Smooth muscle cell (in vitro differentiated cells): ENCODE results near the gene CELF2. TPM values are rescaled to one million over a fixed set of nuclear protein-coding genes. Genes with fewer than 3 reads are reported as not detected.

ENCODE experiments used
- DNase-seq: peaks from one replicate; lab custom pipeline; 2025; ENCODE audit not compliant: unreplicated experiment; lab: John Stamatoyannopoulos, UW
- H2AFZ ChIP-seq: fragments of 200-600 bp; sonication (generic); 2 replicates; pipeline ENCODE4 v1.6.0; 2016; ENCODE audit warnings: antibody characterized with exemption, low read depth, mild to moderate bottlenecking
- H3F3A ChIP-seq: fragments of 200-600 bp; sonication (generic); 2 replicates; pipeline ENCODE4 v1.6.0; 2017; ENCODE audit warnings: antibody characterized with exemption, low read depth
- H3K27ac ChIP-seq: fragments of 200-600 bp; sonication (generic); 2 replicates; pipeline ENCODE4 v1.5.1; 2016; ENCODE audit warnings: low read depth, mild to moderate bottlenecking
- H3K27me3 ChIP-seq: fragments of 200-600 bp; sonication (generic); 2 replicates; pipeline ENCODE4 v1.6.1; 2016; ENCODE audit warnings: low read depth, mild to moderate bottlenecking
- H3K36me3 ChIP-seq: fragments of 200-600 bp; sonication (generic); 2 replicates; pipeline ENCODE4 v1.5.1; 2016; ENCODE audit warnings: low read depth
- H3K4me1 ChIP-seq: fragments of 200-600 bp; sonication (generic); 2 replicates; pipeline ENCODE4 v1.5.1; 2016; ENCODE audit warnings: low read depth
- H3K4me2 ChIP-seq: fragments of 200-600 bp; sonication (generic); 2 replicates; pipeline ENCODE4 v1.6.0; 2016; ENCODE audit warnings: mild to moderate bottlenecking
- H3K4me3 ChIP-seq: fragments of 200-600 bp; sonication (generic); 2 replicates; pipeline ENCODE4 v1.5.1; 2016; ENCODE audit warnings: mild to moderate bottlenecking
- H3K79me2 ChIP-seq: fragments of 200-600 bp; sonication (generic); 2 replicates; pipeline ENCODE4 v1.6.0; 2016; ENCODE audit warnings: low read depth, mild to moderate bottlenecking
- H3K9ac ChIP-seq: fragments of 200-600 bp; sonication (generic); 2 replicates; pipeline ENCODE4 v1.6.0; 2016; ENCODE audit warnings: low read depth
- H3K9me3 ChIP-seq: fragments of 200-600 bp; sonication (generic); replicated peaks from 2 replicates; pipeline ENCODE4 v1.5.1; 2016; ENCODE audit warnings: low read depth
- H4K20me1 ChIP-seq: fragments of 200-600 bp; sonication (generic); 2 replicates; pipeline ENCODE4 v1.6.0; 2016; ENCODE audit warnings: low read depth
- WGBS: methylation state at CpG from one replicate; pipeline ENCODE4 v1.1.7; 2016; ENCODE audit warnings: low lambda C conversion rate; 5-methylcytosine and 5-hydroxymethylcytosine counted together
- polyA plus RNA-seq: library from polyadenylated mRNA; unstranded; fragments of >200 nt; fragmentation: Nextera tagmentation; extraction: Ambion mirVana; gene quantifications from 2 replicates; pipeline ENCODE4 v1.2.1, GENCODE V29; 2016
- total RNA-seq: library from RNA; depleted of rRNA; stranded (reverse); fragments of >200 nt; gene quantifications from 2 replicates; pipeline ENCODE4 v1.2.3, GENCODE V29; 2014
- TF ChIP-seq, protein P1 (sequence below): fragments of 200-600 bp; sonication (generic); IDR thresholded peaks from 2 replicates; pipeline ENCODE4 v1.5.1; 2017; ENCODE audit warnings: borderline replicate concordance, mild to moderate bottlenecking, antibody characterized with exemption; ENCODE audit not compliant: insufficient read depth, poor library complexity, severe bottlenecking

The CELF2 gene
- total and polyA plus RNA-seq, 2 experiments from 2014 or later, result 3.0 to 4.7 TPM

- H3K9ac ChIP-seq, result no peak overlapping the region
- H3K4me3 ChIP-seq, result no peak overlapping the region
- H3K9me3 ChIP-seq, result peaks cover 8% of the 10 kb centered on the region
- H3K36me3 ChIP-seq, result no peaks in the 10 kb centered on the region
- H3K4me2 ChIP-seq, result no peak overlapping the region
- no peaks in the 10 kb centered on the region for H3K79me2 ChIP-seq
- no peaks in the 10 kb centered on the region for H3K4me1 ChIP-seq
- no peaks in the 10 kb centered on the region for H3K27me3 ChIP-seq
- no peaks in the 10 kb centered on the region for H4K20me1 ChIP-seq
- 93% methylated on average over 13 of the region's 13 CpGs for WGBS
- H3F3A ChIP-seq, result no peaks in the 10 kb centered on the region
- no peak overlapping the region for H3K27ac ChIP-seq
- no peak for DNase-seq
- TF ChIP-seq, protein P1, sequence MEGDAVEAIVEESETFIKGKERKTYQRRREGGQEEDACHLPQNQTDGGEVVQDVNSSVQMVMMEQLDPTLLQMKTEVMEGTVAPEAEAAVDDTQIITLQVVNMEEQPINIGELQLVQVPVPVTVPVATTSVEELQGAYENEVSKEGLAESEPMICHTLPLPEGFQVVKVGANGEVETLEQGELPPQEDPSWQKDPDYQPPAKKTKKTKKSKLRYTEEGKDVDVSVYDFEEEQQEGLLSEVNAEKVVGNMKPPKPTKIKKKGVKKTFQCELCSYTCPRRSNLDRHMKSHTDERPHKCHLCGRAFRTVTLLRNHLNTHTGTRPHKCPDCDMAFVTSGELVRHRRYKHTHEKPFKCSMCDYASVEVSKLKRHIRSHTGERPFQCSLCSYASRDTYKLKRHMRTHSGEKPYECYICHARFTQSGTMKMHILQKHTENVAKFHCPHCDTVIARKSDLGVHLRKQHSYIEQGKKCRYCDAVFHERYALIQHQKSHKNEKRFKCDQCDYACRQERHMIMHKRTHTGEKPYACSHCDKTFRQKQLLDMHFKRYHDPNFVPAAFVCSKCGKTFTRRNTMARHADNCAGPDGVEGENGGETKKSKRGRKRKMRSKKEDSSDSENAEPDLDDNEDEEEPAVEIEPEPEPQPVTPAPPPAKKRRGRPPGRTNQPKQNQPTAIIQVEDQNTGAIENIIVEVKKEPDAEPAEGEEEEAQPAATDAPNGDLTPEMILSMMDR, result no peak
- no peak overlapping the region for H2AFZ ChIP-seq
Observed at GRCh38 chr10:11305825-11306593, 288.3 kb downstream of the CELF2 start.

DNA sequence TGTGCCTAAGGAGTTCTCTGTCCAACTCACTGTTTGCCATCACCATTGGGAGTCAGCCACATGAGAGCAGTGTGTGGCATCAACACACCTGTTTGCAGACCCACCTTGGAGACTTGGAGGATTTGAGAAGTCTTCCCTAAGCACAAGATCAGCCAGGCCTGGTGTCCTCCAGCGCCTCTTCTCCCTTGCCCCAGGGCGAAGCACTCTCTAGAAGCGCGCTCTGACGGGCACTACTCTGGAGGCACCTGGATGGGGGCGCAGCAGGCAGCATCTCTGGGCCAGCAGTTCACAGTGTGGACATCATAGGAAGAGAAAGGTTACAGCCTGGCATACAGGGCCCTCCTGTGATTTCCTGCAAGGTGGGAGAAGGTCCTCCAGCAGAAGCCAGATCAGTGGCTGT, 289.3 kb downstream of the CELF2 start:
- Histone ChIP-seq H3K79me2 (no peaks in the 10 kb centered on the region), H3K4me3 (no peak overlapping the region), H3K36me3 (no peaks in the 10 kb centered on the region), H3K9ac (no peak overlapping the region), H3F3A (no peaks in the 10 kb centered on the region), H2AFZ (no peak overlapping the region), H4K20me1 (no peaks in the 10 kb centered on the region), H3K27me3 (no peaks in the 10 kb centered on the region), H3K9me3 (peaks cover 12% of the 10 kb centered on the region), H3K4me1 (no peaks in the 10 kb centered on the region), H3K4me2 (no peak overlapping the region), H3K27ac (no peak overlapping the region)
- WGBS, result 95% methylated on average over 6 of the region's 6 CpGs
- no peak for DNase-seq
- TF ChIP-seq, protein P1, result no peak

DNA sequence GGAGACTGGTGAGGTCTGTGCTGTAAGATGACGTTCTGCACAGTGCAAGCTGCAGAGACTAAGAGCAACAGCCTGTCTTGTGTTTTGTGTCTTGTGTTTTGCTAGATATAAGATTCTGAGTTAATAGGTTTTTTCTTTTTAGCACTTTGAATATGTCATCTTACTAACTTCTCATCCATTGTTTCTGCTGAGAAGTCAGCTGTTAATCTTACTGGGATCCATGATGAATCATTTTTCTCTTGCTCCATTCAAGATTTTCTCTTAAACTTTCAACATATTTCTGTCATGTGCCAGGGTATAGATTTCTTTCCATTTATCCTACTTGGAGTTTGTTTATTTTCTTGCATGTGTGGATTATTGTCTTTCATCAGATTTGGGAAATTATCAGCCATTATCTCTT, 290.3 kb downstream of the CELF2 start:
- H3K4me3 ChIP-seq, result no peak overlapping the region
- no peak for DNase-seq
- no peaks in the 10 kb centered on the region for H3K27me3 ChIP-seq
- H4K20me1 ChIP-seq, result no peaks in the 10 kb centered on the region
- TF ChIP-seq, protein P1, result no peak
- no peaks in the 10 kb centered on the region for H3F3A ChIP-seq
- peaks cover 17% of the 10 kb centered on the region for H3K9me3 ChIP-seq
- H3K4me1 ChIP-seq, result no peaks in the 10 kb centered on the region
- H3K27ac ChIP-seq, result no peak overlapping the region
- no peaks in the 10 kb centered on the region for H3K79me2 ChIP-seq
- 90% methylated on average over 1 of the region's 1 CpG for WGBS
- no peak overlapping the region for H3K9ac ChIP-seq
- no peak overlapping the region for H2AFZ ChIP-seq
- H3K4me2 ChIP-seq, result no peak overlapping the region
- no peaks in the 10 kb centered on the region for H3K36me3 ChIP-seq

DNA sequence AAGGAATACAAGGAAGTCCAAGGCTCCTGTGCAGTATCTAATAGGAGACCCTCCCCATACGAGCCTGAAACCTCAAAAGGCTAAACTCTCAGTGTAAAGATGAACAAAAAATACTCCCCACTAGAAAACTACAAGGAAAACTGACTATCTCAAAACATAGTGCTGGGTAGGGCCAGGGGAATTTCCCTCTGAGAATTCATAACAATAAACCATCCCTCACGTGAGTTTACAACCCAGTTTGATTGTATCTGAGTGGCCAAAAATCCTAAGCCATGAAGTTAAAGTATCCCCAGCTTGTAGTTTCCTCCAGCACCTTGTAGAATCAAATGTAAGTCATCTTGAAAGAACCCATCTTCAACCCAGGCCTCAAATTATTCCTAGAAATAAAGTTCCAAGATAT, 293.4 kb downstream of the CELF2 start:
- Histone ChIP-seq H4K20me1 (no peaks in the 10 kb centered on the region), H3K9ac (no peak overlapping the region), H3K36me3 (no peaks in the 10 kb centered on the region), H3K27me3 (no peaks in the 10 kb centered on the region), H3K9me3 (peaks cover 17% of the 10 kb centered on the region), H2AFZ (no peak overlapping the region), H3K79me2 (no peaks in the 10 kb centered on the region), H3F3A (no peaks in the 10 kb centered on the region), H3K27ac (no peak overlapping the region), H3K4me2 (no peak overlapping the region), H3K4me1 (no peaks in the 10 kb centered on the region), H3K4me3 (no peak overlapping the region)
- WGBS, result 90% methylated on average over 2 of the region's 2 CpGs
- TF ChIP-seq, protein P1, result no peak
- no peak for DNase-seq
